ENCODE results near the gene PARVB.

DNA sequence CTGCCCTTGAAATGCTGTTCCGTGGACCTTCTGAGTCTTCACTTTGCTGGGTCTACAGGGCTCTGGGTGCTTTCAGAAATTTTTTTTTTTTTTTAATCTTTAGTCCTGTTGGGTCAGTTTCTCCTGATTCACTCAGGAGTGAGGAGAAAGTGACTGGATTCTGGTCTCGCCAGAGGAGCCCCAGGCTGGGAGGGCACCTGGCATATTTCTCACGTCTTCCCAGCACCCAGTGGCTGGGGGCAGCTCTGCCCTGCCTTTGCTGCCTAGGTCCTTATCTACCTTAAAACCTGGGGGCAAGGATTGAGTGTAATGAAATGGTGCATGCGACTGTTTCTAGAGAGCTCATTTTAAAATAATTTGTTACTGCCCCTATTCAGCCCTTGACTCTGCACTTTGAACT is 45.5 kb upstream of the PARVB start:
- TF ChIP-seq, protein P1, sequence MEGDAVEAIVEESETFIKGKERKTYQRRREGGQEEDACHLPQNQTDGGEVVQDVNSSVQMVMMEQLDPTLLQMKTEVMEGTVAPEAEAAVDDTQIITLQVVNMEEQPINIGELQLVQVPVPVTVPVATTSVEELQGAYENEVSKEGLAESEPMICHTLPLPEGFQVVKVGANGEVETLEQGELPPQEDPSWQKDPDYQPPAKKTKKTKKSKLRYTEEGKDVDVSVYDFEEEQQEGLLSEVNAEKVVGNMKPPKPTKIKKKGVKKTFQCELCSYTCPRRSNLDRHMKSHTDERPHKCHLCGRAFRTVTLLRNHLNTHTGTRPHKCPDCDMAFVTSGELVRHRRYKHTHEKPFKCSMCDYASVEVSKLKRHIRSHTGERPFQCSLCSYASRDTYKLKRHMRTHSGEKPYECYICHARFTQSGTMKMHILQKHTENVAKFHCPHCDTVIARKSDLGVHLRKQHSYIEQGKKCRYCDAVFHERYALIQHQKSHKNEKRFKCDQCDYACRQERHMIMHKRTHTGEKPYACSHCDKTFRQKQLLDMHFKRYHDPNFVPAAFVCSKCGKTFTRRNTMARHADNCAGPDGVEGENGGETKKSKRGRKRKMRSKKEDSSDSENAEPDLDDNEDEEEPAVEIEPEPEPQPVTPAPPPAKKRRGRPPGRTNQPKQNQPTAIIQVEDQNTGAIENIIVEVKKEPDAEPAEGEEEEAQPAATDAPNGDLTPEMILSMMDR (IDR thresholded peaks at IDR 0.05), result no peak
- no peak for TF ChIP-seq POLR2A (IDR thresholded peaks at IDR 0.05)

Measured in esophagus squamous epithelium (tissue), 4 donors.